ENCODE results near the gene NUP210L.
A peak's percentile ranks its signal among the peaks of the same experiment; 100 is the strongest.
"Not testable (repeated sequence)": the region's sequence is repeated elsewhere in the genome, so short reads cannot be mapped to it uniquely, and the experiment has no call there.

The NUP210L gene

DNA sequence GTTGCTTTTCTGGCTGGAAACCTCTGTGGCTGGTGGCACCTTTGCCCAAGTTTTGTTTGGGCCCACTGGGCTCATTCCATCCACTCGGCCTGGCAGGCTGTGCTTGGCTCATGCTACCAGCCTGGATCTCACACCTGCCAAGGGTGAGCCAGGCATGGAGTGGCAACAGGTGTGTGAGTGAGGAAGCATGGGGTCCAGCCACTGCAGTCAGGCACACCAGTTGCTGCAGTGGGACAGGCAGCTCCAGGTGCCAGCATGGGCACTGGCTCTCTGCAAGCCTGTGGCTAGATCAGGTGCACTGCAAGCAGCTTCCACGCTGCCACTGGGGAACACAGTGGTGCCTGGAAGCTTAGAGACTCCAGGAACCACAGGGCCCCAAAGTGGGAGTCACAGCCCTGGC lies 57.0 kb downstream of the NUP210L start:
- no peak for DNase-seq (ENCODE audit: low read depth)

DNA sequence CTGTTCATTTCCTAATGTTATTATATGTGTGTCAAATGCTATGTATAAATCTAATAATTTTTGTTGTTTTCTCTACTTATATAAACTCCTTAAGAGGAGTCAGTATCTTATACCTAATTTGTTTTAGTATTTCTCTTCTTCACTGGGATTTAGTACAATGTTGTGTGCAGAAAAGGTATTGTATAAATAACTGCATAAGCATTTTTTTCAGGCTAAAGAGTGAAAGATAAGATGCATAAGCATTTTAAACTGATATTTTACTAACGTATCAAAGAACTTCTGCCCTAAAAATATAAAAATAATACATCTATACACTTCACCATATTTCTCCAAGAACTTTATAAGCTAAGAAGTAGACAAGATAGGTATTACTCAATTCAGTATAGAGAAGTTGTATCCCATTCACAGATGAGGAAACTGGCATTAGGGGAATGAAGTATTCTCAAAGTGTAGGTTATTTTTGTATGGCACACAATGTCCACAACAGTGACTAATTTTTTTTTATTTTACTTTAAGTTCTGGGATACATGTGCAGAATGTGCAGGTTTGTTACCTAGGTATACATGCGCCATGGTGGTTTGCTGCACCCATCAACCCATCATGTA lies 59.3 kb downstream of the NUP210L start:
- DNase-seq (ENCODE audit: low read depth), result no peak

DNA sequence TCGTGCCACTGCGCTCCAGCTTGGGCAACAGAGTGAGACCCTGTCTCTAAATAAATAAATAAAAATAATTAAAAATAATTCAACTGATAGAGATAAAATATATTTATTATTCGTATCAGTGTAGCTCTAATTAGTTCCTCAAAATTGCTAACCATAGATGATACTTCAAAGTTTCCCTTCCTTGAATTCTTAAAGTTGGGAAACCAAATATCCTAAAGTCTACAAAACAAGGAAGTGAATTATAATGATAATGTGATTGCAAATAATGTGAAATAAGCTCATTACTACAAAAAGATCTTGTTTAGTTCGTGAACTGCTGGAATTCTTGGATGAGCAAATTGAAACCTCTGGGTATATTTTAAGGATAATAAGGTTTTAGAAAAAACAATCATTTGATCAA lies 60.5 kb downstream of the NUP210L start:
- no peak for DNase-seq (ENCODE audit: low read depth)

- no peak for DNase-seq (ENCODE audit: low read depth)
Observed at GRCh38 chr1:154093699-154094098, 61.2 kb downstream of the NUP210L start.

DNA sequence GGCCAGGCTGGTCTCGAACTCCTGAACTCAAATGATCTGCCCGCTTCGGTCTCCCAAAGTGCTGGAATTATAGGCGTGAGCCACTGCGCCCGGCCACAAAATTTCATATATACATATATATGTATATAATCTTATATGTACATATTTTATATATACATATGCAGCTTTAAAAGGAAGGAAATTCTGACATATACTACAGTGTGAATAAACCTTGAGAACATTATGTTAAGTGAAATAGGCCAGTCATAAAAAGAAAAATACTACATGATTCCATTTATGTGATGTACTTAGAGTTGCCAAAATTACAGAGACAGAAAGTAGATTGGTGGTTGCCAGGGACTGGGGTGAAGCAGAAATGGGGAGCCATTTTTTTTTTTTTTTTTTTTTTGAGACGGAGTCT lies 63.2 kb downstream of the NUP210L start:
- DNase-seq (ENCODE audit: low read depth), result no peak

GRCh38 chr1:154087574-154087973 lies 67.3 kb downstream of the NUP210L start:
- DNase-seq (ENCODE audit: low read depth), result no peak

DNA sequence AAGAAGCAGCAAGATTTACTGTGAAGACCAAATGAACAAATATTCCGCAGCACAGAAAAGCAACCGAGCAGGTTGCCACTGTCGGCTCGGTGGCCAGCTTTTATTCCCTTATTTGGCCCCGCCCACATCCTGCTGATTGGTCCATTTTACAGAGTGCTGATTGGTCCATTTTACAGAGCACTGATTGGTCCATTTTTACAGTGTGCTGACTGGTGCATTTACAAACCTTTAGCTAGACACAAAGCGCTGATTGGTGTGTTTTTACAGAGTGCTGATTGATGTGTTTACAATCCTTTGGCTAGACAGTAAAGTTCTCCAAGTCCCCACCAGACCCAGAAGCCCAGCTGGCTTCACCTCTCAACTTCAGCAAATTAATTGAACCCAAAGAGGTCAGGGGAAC lies 71.8 kb downstream of the NUP210L start:
- not testable (repeated sequence) for DNase-seq (ENCODE audit: low read depth)

GRCh38 chr1:154081386-154082126 lies 73.3 kb downstream of the NUP210L start:
- no peak for DNase-seq (ENCODE audit: low read depth)

GRCh38 chr1:154076413-154076812 lies 78.5 kb downstream of the NUP210L start:
- no peak for DNase-seq (ENCODE audit: low read depth)

DNA sequence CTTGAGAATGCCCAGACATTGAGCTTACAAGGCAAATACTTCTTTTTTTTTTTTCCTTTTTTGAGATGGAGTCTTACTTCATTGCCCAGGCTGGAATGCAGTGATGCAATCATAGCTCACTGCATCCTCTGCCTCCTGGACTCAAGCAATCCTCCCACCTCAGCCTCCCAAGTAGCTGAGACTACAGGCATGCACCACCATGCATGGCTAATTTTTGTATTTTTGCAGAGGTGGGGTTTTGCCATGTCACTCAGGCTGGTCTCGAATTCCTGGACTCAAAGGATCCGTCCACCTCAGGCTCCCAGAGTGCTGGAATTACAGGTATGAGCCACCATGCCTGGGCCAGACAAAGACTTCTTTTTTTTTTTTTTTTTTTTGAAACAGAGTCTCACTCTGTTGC lies 79.1 kb downstream of the NUP210L start:
- no peak for DNase-seq (ENCODE audit: low read depth)

DNA sequence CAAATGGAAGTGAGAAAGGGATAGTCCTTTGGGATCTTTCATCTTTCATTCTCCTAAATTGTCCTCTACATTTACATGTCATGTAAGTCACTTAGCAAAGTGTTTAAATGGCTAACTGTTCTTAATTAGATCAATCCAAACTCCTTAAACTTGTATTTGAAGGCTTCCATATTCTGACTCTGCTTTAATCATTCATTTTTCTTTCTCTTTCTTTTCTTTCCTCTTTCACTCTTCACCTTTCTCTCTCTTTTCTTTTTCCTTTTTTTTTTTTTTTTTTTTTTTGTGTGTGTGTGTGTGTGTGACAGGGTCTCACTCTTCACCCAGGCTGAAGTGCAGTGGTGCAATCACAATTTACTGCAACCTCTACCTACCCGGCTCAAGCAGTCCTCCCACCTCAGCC lies 92.6 kb downstream of the NUP210L start:
- no peak for DNase-seq (ENCODE audit: low read depth)

- not testable (repeated sequence) for DNase-seq (ENCODE audit: low read depth)
Observed at GRCh38 chr1:154047436-154047835, 107.4 kb downstream of the NUP210L start.

DNA sequence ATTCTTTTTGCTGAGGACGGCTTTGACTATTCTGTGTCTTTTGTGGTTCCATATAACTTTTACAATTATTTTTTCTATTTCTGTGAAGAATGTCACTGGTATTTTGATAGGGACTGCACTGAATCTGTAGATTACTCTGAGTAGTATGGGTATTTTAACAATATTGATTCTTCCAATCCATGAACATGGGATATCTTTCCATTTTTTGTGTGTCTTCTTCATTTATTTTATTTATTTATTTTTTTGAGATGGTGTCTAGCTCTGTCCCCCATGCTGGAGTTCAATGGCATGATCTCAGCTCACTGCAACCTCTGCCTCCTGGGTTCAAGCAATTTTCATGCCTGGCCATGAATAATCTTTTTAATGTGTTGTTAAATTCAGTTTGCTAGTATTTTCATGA lies 121.2 kb downstream of the NUP210L start:
- DNase-seq (ENCODE audit: low read depth), result not testable (repeated sequence)

DNA sequence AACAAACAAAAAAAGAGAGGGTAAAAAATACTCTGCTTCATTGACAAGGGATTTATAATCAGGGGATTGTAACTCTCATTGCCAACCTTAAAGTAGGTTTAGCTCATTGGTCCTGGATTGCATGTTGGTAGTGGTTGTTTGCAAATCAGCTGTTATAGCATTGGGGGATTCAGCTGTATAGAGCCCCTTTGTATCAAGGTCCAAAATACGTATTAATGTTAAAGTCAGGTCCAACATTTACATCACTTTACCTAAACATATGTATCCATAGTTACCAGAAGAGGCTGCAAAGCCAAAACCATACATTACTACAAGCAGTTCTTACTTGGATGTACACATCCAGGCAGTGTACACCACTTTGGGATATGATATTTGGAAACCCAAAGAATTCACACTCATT lies 134.9 kb downstream of the NUP210L start:
- DNase-seq (ENCODE audit: low read depth), result no peak

DNA sequence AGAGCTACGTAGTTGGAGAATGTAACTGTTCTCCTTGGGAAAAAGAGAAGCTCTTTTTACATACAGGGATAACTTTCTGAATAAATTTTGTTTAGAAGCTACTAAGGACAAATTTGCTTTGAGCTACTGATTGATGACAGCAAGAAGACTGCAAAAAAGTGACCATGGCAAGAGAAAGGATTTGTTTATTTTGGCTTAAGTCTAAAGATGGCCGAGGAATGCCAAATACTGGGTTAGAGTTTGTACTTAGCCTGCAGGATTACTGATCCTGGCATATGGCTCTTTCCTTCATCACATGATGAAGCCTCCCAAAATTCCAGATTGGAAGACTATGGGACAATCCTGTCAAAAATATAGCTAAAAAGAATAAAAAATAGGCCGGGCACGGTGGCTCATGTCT lies 135.6 kb downstream of the NUP210L start:
- no peak for DNase-seq (ENCODE audit: low read depth)

DNA sequence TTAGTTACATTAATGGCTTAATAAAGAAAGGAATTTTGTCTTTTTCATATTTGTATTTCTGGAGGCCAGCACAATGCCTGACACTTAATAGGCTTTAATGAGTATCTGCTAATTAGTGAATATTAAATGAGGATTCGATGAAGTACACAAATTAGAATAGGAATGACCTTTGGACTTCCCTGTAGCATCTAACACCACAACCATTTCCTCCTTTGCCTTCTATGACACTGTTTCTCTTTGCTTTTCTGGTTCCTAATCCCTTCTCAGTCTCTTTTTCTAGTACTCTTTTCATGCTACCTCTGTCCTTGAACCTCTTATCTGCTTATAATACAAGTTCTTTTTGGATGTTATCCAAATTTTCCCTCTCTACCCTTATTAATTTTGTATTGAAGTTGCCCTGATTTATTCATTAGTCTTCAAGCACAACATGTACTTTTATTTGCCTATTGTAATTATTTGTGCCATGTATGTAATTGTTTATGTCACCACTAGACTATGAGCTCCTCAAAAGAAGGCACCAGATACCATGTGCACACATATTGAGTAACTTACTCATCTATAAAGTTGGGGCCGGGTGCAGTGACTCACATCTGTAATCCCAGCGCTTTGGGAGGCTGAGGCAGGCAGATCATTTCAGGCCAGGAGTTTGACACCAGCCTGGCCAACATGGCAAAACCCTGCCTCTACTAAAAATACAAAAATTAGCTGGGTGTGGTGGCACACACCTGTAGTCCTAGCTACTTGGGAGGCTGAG lies 140.5 kb downstream of the NUP210L start:
- DNase-seq (ENCODE audit: low read depth), result peak; percentile 30

DNA sequence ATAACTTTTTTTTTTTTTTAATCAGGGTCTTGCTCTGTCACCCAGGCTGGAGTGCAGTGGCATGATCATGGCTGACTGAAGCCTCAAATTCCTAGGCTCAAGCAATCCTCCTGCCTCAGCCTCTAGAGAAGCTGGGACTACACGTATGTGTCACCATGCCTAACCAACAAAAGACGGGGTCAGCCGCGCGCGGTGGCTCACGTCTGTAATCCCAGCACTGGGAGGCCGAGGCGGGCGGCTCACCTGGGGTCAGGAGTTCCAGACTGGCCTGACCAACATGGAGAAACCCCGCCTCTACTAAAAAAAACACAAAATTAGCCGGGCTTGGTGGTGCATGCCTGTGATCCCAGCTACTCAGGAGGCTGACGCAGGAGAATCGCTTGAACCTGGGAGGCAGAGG lies 142.3 kb downstream of the NUP210L start:
- DNase-seq (ENCODE audit: low read depth), result not testable (repeated sequence)

- no peak for DNase-seq (ENCODE audit: low read depth)
Observed at GRCh38 chr1:154012129-154012528, 142.7 kb downstream of the NUP210L start.

DNA sequence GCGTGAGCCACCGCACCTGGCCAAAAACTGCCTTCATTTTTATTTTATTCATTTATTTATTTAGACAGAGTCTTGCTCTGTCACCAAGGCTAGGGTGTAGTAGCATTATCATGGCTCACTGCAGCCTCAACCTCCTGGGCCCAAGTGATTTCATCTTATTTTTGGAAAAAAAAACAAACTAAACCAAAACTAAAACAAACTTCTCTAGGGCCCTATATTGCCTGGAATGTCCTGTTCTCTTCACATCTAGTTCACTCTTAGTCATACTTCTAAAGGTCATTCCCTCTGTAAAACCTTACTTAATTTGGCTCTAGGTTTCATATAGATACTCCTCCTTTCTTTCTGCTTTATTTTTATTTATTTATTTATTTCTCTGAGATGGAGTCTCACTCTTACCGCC lies 148.7 kb downstream of the NUP210L start:
- DNase-seq (ENCODE audit: low read depth), result peak; percentile 46

DNA sequence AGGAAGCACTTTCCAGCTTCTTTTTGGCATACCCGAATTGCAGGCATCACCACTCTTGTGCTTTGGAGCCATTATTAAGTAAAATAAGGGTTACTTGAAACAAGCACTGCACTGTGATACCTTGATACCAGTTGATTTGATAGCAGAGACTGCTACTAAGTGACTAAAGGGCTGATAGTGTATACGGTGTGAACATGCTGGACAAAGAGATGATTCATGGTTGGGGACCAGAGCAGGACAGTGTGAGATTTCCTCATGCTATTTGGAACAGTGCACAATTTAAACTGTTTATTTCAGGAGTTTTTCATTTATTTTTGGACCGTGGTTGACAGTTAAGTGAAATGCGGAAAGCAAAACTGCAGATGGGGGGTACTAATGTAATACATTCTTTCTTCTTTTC lies 154.5 kb downstream of the NUP210L start:
- DNase-seq (ENCODE audit: low read depth), result no peak

DNA sequence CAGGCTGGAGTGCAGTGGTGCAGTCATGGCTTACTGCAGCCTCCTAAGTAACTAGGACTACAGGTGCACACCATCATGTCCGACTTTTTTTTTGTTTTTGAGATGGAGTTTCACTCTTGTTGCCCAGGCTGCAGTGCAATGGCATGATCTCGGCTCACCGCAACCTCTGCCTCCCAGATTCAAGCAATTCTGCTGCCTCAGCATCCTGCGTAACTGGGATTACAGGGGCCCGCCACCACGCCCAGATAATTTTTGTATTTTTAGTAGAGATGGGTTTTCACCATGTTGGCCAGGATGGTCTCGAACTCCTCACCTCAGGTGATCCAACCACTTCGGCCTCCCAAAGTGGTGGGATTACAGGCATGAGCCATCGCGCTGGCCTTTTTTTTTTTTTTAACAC lies 158.0 kb downstream of the NUP210L start:
- not testable (repeated sequence) for DNase-seq (ENCODE audit: low read depth)

- no peak for DNase-seq (ENCODE audit: low read depth)
Observed at GRCh38 chr1:153995640-153996039, 159.2 kb downstream of the NUP210L start.

DNA sequence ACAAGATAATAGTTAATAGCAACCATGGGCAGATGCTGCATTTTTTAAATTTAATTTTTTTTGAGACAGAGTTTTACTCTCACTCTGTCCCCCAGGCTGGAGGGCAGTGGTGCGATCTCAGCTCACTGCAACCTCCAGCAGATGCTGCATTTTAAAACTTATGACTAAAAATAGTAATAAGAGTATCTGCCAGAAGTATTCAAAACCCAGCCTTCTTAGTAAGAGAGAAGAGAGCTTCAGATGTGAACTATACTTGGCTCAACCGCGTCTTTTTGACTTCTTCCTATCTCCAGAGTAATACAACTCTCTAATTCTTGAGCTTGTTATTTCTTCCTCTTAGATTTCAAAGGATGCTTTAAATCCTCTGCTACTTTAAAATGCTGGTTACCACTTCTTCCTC lies 159.7 kb downstream of the NUP210L start:
- no peak for DNase-seq (ENCODE audit: low read depth)

Measured in non-pigmented ciliary epithelial cell (primary cell).